HG03095 (cell line): Measurements from ENCODE around the gene SUCLG1.
A peak's percentile ranks its signal among the peaks of the same experiment; 100 is the strongest.

Experiments used
- ATAC-seq: cut with Tn5 transposase; IDR thresholded peaks from one replicate; pipeline ENCODE4 v1.9.1; 2021; ENCODE audit warnings: moderate library complexity; ENCODE audit not compliant: unreplicated experiment

Gene SUCLG1

DNA sequence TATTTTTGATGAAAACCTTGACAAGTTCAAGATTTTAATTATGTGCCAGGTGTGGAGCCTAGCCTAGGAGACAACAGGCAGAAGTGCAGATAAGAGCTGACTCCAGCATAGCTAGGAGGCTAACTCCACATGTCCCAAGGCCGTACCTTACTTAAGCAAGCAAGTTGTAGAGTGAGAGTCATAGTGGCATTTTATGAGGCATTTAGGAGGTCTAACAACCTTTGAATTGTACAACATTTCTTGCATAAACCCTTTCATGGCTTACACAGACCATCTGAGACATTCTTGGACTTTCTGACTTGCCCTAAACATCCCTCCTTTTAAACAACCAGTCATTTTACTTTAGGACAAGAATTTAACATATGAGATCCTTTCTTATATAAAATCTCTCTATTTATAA lies 8.3 kb upstream of the SUCLG1 start:
- no peak for ATAC-seq

DNA sequence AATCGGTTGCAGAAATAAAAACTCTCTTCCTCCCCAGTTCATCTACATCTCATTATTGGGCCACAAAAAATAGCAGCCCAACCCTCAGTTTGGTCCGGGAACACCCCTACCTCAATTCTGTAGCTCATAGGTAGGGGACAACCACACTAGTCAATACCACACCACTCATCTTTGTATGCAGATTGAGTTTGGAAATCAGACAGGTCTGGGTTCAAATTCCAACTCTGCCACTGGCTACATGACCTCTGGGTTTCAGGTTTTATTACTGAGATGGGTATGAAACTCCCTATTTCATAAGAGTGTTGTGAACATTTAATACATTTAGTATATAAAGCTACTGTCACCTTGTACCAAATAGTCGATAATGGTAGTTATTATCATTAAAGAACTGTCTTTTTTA lies 2.2 kb upstream of the SUCLG1 start:
- no peak for ATAC-seq

DNA sequence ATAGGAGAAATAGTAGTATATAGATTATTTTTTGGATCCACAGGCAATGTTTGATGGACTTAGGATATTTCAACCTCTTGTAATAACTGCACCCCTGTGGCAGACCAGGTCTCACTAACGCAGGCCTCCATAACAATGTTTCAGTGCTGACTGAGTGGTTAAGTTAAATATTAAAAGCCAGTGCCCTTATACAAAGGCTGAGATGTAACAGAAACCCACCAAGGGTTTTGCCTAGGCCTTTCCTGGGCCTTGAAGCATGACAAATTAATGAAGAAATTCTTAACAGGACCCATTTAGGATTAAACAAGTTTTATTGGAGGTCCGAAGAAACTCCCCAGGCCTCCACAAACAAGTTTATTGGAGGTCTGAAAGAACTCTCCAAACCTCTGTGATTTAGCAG lies 1.6 kb upstream of the SUCLG1 start:
- no peak for ATAC-seq

DNA sequence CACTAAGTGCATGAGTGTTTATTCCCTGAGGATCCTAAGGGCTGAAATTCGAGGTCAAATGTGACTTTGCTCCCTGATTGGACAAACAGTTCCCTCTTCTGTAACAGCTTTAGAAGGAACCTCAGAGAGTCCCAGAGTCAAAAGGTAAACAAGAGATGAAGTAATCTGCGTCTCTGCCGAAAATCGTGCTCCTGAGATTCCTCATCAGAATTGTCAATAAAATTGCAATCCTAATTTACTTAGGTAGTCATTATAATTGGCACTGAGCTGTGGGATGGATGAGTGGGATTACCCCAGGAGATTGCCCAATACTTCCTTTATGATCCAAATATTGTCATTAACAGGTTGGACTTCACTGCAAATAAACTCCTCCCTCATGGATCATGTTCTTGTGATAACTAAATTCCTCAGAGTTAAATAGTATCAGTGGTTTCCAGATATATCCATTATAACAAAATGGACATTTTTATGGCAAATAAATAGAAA lies 907 bp upstream of the SUCLG1 start:
- no peak for ATAC-seq

- ATAC-seq = peak; percentile 27
These were observed 496 bp downstream of the SUCLG1 start for GRCh38 chr2:84458551-84459017.

DNA sequence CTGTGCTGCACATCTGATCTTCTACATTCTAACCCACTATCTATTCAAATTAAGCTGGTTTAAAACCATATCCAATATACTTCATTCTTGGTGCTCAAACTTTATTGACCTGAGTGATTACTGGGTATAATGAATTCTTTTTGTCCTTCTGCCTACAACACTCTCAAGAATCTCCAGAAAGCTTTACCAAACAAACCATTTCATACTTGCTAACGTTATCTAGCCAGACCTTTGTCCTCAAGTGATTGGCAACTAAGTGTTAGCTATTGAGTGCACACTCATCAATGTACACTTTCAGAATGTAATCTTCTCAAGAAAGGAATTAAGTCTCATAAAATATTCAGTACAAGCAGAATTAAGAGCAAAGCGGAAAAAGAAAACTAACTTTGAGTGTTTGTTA lies 1.4 kb downstream of the SUCLG1 start:
- ATAC-seq = no peak

DNA sequence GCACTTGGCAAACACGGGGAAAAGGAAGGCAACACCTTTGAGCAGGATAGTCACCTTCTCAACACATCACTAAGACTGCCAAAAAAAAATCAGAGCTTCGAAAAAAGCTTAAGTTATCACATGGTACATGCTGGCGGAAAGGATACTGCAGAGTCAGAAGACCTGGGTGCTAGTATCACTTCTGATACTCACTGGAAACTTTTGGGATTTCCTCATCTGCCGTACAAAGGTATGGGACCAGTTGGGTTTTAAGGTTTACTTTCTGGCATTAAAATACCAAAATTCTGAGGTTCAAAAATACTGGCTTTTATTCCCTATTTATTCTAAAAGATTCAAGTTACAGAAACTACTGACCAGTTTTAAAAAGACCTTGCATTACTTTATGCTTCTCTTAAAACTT lies 2.9 kb downstream of the SUCLG1 start:
- ATAC-seq = no peak

GRCh38 chr2:84454581-84454980 lies 4.5 kb downstream of the SUCLG1 start:
- no peak for ATAC-seq

GRCh38 chr2:84452624-84453023 lies 6.5 kb downstream of the SUCLG1 start:
- ATAC-seq = no peak

DNA sequence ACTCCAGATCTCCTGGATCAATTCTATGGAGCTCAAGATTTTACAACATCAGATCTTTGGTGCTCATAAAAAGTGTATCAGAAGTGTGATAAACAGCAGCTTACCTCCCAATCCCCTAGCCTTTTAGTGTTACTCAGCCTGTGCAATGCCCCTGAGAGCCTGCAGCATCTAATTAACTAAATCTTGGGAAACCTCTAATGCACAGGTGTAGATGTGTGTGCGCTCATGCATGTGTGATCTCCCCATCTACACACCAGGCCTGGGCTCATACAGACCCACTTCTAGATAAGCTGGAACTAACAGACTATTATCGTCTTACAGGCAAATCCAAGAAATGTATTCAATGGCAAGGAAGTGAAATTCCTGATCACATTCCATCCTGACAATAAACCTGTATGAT lies 7.5 kb downstream of the SUCLG1 start:
- ATAC-seq = no peak

- ATAC-seq = no peak
These were observed 8.5 kb downstream of the SUCLG1 start for GRCh38 chr2:84450288-84451227.

- ATAC-seq = no peak
These were observed 9.4 kb downstream of the SUCLG1 start for GRCh38 chr2:84449711-84450110.

- ATAC-seq = no peak
These were observed 10.0 kb downstream of the SUCLG1 start for GRCh38 chr2:84449055-84449454.

- ATAC-seq = no peak
These were observed 15.6 kb downstream of the SUCLG1 start for GRCh38 chr2:84443477-84443876.

DNA sequence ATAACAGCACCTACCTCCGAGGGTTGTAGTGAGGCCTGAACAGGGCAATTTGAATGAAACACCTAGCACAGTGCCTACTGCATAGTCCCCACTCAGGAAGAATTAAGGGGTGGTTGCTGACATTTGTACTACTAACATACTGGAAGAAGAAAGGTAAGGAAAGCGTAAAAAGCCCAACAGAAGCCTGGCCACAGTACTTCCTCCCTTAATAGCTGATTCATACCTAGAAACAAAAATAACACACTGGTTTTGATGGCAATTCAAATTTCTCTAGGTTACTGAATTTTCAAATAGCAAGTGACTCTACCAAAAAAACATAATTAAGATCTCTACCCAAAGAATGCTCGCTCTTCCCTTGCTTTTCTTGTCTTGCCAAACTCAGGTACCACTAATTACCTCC lies 16.2 kb downstream of the SUCLG1 start:
- no peak for ATAC-seq

GRCh38 chr2:84441505-84441904 lies 17.6 kb downstream of the SUCLG1 start:
- ATAC-seq = no peak

GRCh38 chr2:84441036-84441435 lies 18.0 kb downstream of the SUCLG1 start:
- no peak for ATAC-seq

GRCh38 chr2:84435345-84436025 lies 23.6 kb downstream of the SUCLG1 start:
- no peak for ATAC-seq

DNA sequence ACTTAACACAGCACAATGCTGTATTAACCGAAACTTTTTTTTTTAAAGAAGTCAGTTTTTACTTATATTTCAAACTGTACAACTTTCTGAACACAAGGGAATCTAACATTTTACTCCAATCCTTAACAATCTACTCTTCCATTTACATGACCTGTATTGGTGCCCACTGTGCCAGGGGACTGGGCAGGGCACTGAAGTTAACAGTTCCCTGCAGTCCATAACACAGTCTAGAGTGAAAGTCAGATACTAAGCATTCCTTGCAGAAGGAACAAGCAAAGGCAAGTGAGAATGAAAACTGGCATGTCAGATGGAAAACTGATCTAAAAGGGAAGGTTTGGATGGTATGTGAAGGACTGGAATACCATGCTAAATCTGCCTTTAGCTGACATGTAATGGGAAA lies 29.8 kb downstream of the SUCLG1 start:
- no peak for ATAC-seq

DNA sequence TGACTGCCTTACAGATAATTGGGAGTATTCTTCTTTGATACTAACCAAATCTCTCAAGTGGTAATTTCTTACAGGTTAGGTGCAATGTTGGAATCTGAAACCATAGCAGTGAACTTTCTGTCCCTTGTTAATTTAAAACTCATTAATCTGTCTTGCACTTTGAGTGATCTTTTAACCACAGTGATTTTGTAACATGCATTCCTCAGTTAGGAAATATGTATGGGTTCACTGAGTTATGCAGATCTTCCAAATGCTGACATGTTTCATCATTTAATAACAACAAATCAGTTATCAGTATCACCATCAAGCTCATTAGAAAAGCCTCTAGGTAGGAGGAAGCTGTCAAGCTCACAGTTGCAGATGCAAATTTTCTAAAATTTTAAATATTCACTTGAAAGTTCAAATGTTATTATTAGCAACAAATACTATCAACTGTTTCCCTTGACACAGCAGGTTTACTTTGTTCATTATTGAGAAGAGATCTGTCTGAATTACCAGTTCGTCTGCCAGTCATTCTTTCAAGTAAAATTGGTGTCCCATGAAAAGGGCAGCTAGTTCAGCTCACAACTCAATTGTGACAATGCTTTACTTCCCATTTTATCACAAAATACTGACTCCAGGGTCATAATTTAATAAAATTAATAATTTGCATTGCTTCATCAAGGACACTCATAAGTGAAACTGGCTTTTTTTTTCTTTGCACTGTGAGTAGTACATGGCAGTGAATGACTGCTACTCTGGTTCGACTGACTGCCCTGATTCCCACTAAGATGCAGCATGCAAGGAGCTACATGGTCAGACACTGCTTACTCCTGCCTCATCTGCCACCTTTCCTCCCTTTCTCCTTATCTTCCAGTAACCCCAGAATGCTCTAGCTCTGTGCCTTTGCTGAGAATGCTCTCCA lies 31.6 kb downstream of the SUCLG1 start:
- no peak for ATAC-seq

GRCh38 chr2:84425310-84425709 lies 33.8 kb downstream of the SUCLG1 start:
- no peak for ATAC-seq
